HL-60 (cell line): ENCODE results near the gene ALDH1A1.

ENCODE experiments used
- DNase-seq, 2 experiments: peaks; one replicate each; pipeline ENCODE4 v3.0.0-alpha.2; 2010 to 2020; ENCODE audit warnings: low read depth in 1 of 2, low spot score in 1 of 2
- H3K27ac ChIP-seq: fragments of 250-450 bp; sonication (Bioruptor Pico); replicated peaks from 2 replicates; pipeline ENCODE4 v1.5.1; 2020; ENCODE audit warnings: mild to moderate bottlenecking, moderate library complexity
- H3K27me3 ChIP-seq: fragments of 250-450 bp; sonication (Bioruptor Pico); 2 replicates; pipeline ENCODE4 v1.5.1; 2021; ENCODE audit warnings: mild to moderate bottlenecking, moderate library complexity; ENCODE audit not compliant: insufficient read depth, poor library complexity, severe bottlenecking
- H3K4me3 ChIP-seq: replicated peaks from 2 replicates; pipeline ENCODE4 v1.5.1; 2011; ENCODE audit warnings: mild to moderate bottlenecking, control low read depth, low read length; ENCODE audit not compliant: insufficient read depth
- GABPA ChIP-seq: IDR thresholded peaks from 2 replicates; pipeline ENCODE4 v1.6.1; 2012; ENCODE audit warnings: low read depth
- POLR2AphosphoS5 ChIP-seq: IDR thresholded peaks from 2 replicates; pipeline ENCODE4 v1.6.1; 2012; ENCODE audit warnings: low read depth
- REST ChIP-seq: IDR thresholded peaks from 2 replicates; pipeline ENCODE4 v1.6.1; 2012; ENCODE audit warnings: low read depth; ENCODE audit not compliant: insufficient replicate concordance
- SPI1 ChIP-seq: IDR thresholded peaks from 2 replicates; pipeline ENCODE4 v1.6.1; 2012; ENCODE audit warnings: low read depth, mild to moderate bottlenecking, borderline replicate concordance
- TF ChIP-seq, protein P1 (sequence below): IDR thresholded peaks from one replicate; pipeline ENCODE4 v1.5.1; 2011; ENCODE audit warnings: low read length, control low read depth, inconsistent platforms; ENCODE audit not compliant: insufficient read depth

ALDH1A1 gene

DNA sequence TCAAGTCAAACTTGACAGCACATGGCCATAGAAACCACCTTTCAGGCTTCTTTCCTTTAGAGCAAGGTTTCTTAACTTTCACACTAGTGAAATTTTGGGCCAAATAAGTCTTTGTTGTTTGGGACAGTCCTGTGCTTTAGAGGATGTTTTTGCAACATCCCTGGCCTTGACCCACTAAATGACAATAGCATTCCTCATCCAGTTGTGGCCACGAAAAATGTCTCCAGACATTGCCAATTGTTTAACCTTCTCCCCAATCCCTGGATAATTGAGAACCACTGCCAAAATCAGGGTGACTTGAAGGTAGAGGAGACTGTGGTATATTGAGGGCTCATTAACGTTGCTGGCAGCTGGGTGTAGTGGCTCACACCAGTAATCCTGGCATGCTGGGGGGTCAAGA, 72.0 kb downstream of the ALDH1A1 start:
- no peaks in the 10 kb centered on the region for H3K27me3 ChIP-seq
- H3K4me3 ChIP-seq: no peak overlapping the region
- DNase-seq: no peak
- TF ChIP-seq, protein P1, sequence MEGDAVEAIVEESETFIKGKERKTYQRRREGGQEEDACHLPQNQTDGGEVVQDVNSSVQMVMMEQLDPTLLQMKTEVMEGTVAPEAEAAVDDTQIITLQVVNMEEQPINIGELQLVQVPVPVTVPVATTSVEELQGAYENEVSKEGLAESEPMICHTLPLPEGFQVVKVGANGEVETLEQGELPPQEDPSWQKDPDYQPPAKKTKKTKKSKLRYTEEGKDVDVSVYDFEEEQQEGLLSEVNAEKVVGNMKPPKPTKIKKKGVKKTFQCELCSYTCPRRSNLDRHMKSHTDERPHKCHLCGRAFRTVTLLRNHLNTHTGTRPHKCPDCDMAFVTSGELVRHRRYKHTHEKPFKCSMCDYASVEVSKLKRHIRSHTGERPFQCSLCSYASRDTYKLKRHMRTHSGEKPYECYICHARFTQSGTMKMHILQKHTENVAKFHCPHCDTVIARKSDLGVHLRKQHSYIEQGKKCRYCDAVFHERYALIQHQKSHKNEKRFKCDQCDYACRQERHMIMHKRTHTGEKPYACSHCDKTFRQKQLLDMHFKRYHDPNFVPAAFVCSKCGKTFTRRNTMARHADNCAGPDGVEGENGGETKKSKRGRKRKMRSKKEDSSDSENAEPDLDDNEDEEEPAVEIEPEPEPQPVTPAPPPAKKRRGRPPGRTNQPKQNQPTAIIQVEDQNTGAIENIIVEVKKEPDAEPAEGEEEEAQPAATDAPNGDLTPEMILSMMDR: no peak
- TF ChIP-seq SPI1 (no peak), REST (no peak), POLR2AphosphoS5 (no peak), GABPA (no peak)
- no peak overlapping the region for H3K27ac ChIP-seq

DNA sequence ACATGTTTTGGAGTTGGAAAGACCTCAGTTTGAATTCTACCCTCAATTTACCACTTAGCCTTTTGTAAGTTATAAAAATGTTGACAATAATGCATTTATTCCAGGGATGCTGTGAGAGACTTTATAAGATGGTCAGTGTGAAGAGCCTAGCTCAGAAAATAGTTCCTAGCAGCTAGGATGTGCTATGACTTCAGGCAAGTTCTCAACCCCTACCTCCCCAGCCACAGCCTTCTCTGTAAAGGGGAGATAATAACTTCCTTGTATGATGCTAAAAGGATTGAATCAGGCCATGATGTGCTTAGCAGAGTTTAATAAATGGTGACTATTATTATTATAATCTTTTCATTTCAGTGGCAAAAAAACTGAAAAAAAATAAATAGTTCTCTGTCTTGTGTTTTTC, 77.6 kb downstream of the ALDH1A1 start:
- Histone ChIP-seq H3K4me3 (no peak overlapping the region), H3K27ac (no peak overlapping the region), H3K27me3 (peaks cover 2% of the 10 kb centered on the region)
- no peak for DNase-seq
- TF ChIP-seq REST (no peak), GABPA (no peak), SPI1 (no peak), POLR2AphosphoS5 (no peak)
- TF ChIP-seq, protein P1: no peak

DNA sequence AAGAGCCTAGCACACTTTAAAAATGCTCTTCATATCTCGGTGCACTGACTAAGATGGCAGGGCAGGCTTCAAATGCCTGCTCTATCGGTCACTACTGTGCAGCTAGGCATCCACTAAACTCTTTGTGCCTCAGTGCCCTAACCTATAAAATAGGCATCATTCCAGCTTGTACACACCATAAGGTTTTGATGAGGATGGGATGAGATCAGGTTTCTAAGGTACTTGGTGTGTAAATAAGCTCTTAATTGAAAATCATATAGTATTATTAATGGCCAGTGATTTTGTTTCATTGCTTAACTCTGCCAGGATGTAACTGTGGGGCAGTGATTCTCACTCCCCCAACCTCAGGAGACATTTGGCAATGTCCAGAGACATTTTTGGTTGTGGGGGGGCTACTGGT, 78.5 kb downstream of the ALDH1A1 start:
- Histone ChIP-seq H3K27ac (no peak overlapping the region), H3K27me3 (peaks cover 2% of the 10 kb centered on the region), H3K4me3 (no peak overlapping the region)
- no peak for TF ChIP-seq POLR2AphosphoS5
- TF ChIP-seq SPI1: no peak
- TF ChIP-seq GABPA: no peak
- TF ChIP-seq, protein P1: no peak
- no peak for TF ChIP-seq REST
- DNase-seq: no peak
